ENCODE data around the gene LTBP1. TPM values are rescaled to one million over a fixed set of nuclear protein-coding genes. Genes with fewer than 3 reads are reported as not detected.
A peak's percentile ranks its signal among the peaks of the same experiment; 100 is the strongest.

LTBP1 gene
- total RNA-seq, 3 donors from 2014 or later (not counting 1 experiment from before 2014, with no cell fraction given): 1.7 to 4.7 (median 3.5) TPM

- Histone ChIP-seq H3K9me3 (ENCODE audit: control insufficient read depth, insufficient read depth, low read length) (no peaks in the 10 kb centered on the region), H3K36me3 (ENCODE audit: control insufficient read depth, insufficient read depth, low read length) (no peaks in the 10 kb centered on the region), H3K27me3 (ENCODE audit: control insufficient read depth, insufficient read depth, low read length) (no peaks in the 10 kb centered on the region), H3K4me3 (ENCODE audit: low read length) (no peak overlapping the region), H3K4me1 (ENCODE audit: control insufficient read depth, insufficient read depth, low read length) (no peaks in the 10 kb centered on the region), H3K27ac (ENCODE audit: low read length) (no peak overlapping the region)
- no peak overlapping the region for H3K4me3 Mint-ChIP-seq
- H3K36me3 Mint-ChIP-seq: no peaks in the 10 kb centered on the region
- no peak for TF ChIP-seq CTCF (IDR thresholded peaks at IDR 0.05)
- peaks cover 0 to 3% of the 10 kb centered on the region in 2 donors for H3K27me3 Mint-ChIP-seq (ENCODE audit: low read depth in 2 of 2)
- ATAC-seq (no peak), DNase-seq (peak in 1 of 2 donors; percentile 14)
- no peaks in the 10 kb centered on the region for H3K9me3 Mint-ChIP-seq
- no peaks in the 10 kb centered on the region for H3K4me1 Mint-ChIP-seq
- H3K27ac Mint-ChIP-seq: no peak overlapping the region
- WGBS (ENCODE audit: insufficient coverage): 21% methylated on average over 3 of the region's 3 CpGs
- intact Hi-C loops (cut with micrococcal nuclease): no loop called here
Measured at GRCh38 chr2:33344230-33344629, 397.5 kb downstream of the LTBP1 start.

GRCh38 chr2:33347856-33348255 is 401.1 kb downstream of the LTBP1 start:
- H3K36me3 ChIP-seq (ENCODE audit: control insufficient read depth, insufficient read depth, low read length): no peaks in the 10 kb centered on the region
- 100% methylated on average over 2 of the region's 3 CpGs for WGBS (ENCODE audit: insufficient coverage)
- no peaks in the 10 kb centered on the region for H3K27me3 ChIP-seq (ENCODE audit: control insufficient read depth, insufficient read depth, low read length)
- H3K36me3 Mint-ChIP-seq: no peaks in the 10 kb centered on the region
- intact Hi-C loops (cut with micrococcal nuclease): no loop called here
- DNase-seq (no peak), ATAC-seq (no peak)
- H3K4me1 Mint-ChIP-seq: no peaks in the 10 kb centered on the region
- no peaks in the 10 kb centered on the region for H3K4me1 ChIP-seq (ENCODE audit: control insufficient read depth, insufficient read depth, low read length)
- no peak overlapping the region for H3K4me3 Mint-ChIP-seq
- H3K27ac Mint-ChIP-seq: no peak overlapping the region
- H3K4me3 ChIP-seq (ENCODE audit: low read length): no peak overlapping the region
- H3K9me3 Mint-ChIP-seq: no peaks in the 10 kb centered on the region
- no peaks in the 10 kb centered on the region for H3K9me3 ChIP-seq (ENCODE audit: control insufficient read depth, insufficient read depth, low read length)
- H3K27me3 Mint-ChIP-seq (ENCODE audit: low read depth in 2 of 2): no peaks in the 10 kb centered on the region
- no peak overlapping the region for H3K27ac ChIP-seq (ENCODE audit: low read length)
- TF ChIP-seq CTCF (IDR thresholded peaks at IDR 0.05): no peak

- no peak overlapping the region for H3K4me3 Mint-ChIP-seq
- Histone ChIP-seq H3K4me3 (ENCODE audit: low read length) (no peak overlapping the region), H3K27me3 (ENCODE audit: control insufficient read depth, insufficient read depth, low read length) (no peaks in the 10 kb centered on the region), H3K36me3 (ENCODE audit: control insufficient read depth, insufficient read depth, low read length) (no peaks in the 10 kb centered on the region), H3K4me1 (ENCODE audit: control insufficient read depth, insufficient read depth, low read length) (no peaks in the 10 kb centered on the region), H3K9me3 (ENCODE audit: control insufficient read depth, insufficient read depth, low read length) (peaks cover 2% of the 10 kb centered on the region), H3K27ac (ENCODE audit: low read length) (no peak overlapping the region)
- DNase-seq (no peak), ATAC-seq (no peak)
- TF ChIP-seq CTCF (IDR thresholded peaks at IDR 0.05): no peak
- H3K27ac Mint-ChIP-seq: no peak overlapping the region
- no peaks in the 10 kb centered on the region for H3K27me3 Mint-ChIP-seq (ENCODE audit: low read depth in 2 of 2)
- H3K9me3 Mint-ChIP-seq: peaks cover 2 to 3% of the 10 kb centered on the region in 2 donors
- no peaks in the 10 kb centered on the region for H3K4me1 Mint-ChIP-seq
- intact Hi-C loops (cut with micrococcal nuclease): no loop called here
- H3K36me3 Mint-ChIP-seq: no peaks in the 10 kb centered on the region
Measured at GRCh38 chr2:33350632-33351031, 403.9 kb downstream of the LTBP1 start.

GRCh38 chr2:33351781-33352180 is 405.0 kb downstream of the LTBP1 start:
- no peak for ATAC-seq
- intact Hi-C loops (cut with micrococcal nuclease): no loop called here
- Mint-ChIP-seq H3K36me3 (no peaks in the 10 kb centered on the region), H3K27me3 (ENCODE audit: low read depth in 2 of 2) (no peaks in the 10 kb centered on the region), H3K9me3 (peaks cover 3 to 4% of the 10 kb centered on the region in 2 donors), H3K4me3 (no peak overlapping the region), H3K4me1 (no peaks in the 10 kb centered on the region), H3K27ac (no peak overlapping the region)
- no peak for DNase-seq
- H3K9me3 ChIP-seq (ENCODE audit: control insufficient read depth, insufficient read depth, low read length): peaks cover 11% of the 10 kb centered on the region
- no peak for TF ChIP-seq CTCF (IDR thresholded peaks at IDR 0.05)
- no peak overlapping the region for H3K4me3 ChIP-seq (ENCODE audit: low read length)
- no peaks in the 10 kb centered on the region for H3K4me1 ChIP-seq (ENCODE audit: control insufficient read depth, insufficient read depth, low read length)
- H3K27ac ChIP-seq (ENCODE audit: low read length): no peak overlapping the region
- H3K27me3 ChIP-seq (ENCODE audit: control insufficient read depth, insufficient read depth, low read length): no peaks in the 10 kb centered on the region
- H3K36me3 ChIP-seq (ENCODE audit: control insufficient read depth, insufficient read depth, low read length): no peaks in the 10 kb centered on the region

Measured in natural killer cell (primary cell).